Measurements from ENCODE around the gene SCNN1A.

Gene SCNN1A

GRCh38 chr12:6306599-6307220 is 68.7 kb downstream of the SCNN1A start:
- Histone ChIP-seq H3K27ac (ENCODE audit: low read length) (no peak overlapping the region), H3F3A (ENCODE audit: insufficient read depth, low read length) (no peaks in the 10 kb centered on the region), H3K9ac (ENCODE audit: low read length) (no peak overlapping the region), H4K20me1 (ENCODE audit: insufficient read depth, low read length) (no peaks in the 10 kb centered on the region), H3K4me1 (ENCODE audit: low read length) (no peaks in the 10 kb centered on the region), H2AFZ (ENCODE audit: low read length) (no peak overlapping the region), H3K9me3 (replicated peaks; ENCODE audit: insufficient read depth, low read length) (no peaks in the 10 kb centered on the region), H3K4me2 (ENCODE audit: low read depth, low read length) (no peak overlapping the region), H3K27me3 (replicated peaks; ENCODE audit: insufficient read depth, low read length) (no peaks in the 10 kb centered on the region), H3K79me2 (ENCODE audit: low read length) (no peaks in the 10 kb centered on the region), H3K36me3 (replicated peaks; ENCODE audit: insufficient read depth, low read length) (no peaks in the 10 kb centered on the region), H3K4me3 (ENCODE audit: low read length) (no peak overlapping the region), H3K9me2 (replicated peaks; ENCODE audit: insufficient read depth, low read length) (no peaks in the 10 kb centered on the region)
- no peak for DNase-seq
- TF ChIP-seq, protein P1, sequence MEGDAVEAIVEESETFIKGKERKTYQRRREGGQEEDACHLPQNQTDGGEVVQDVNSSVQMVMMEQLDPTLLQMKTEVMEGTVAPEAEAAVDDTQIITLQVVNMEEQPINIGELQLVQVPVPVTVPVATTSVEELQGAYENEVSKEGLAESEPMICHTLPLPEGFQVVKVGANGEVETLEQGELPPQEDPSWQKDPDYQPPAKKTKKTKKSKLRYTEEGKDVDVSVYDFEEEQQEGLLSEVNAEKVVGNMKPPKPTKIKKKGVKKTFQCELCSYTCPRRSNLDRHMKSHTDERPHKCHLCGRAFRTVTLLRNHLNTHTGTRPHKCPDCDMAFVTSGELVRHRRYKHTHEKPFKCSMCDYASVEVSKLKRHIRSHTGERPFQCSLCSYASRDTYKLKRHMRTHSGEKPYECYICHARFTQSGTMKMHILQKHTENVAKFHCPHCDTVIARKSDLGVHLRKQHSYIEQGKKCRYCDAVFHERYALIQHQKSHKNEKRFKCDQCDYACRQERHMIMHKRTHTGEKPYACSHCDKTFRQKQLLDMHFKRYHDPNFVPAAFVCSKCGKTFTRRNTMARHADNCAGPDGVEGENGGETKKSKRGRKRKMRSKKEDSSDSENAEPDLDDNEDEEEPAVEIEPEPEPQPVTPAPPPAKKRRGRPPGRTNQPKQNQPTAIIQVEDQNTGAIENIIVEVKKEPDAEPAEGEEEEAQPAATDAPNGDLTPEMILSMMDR (IDR thresholded peaks at IDR 0.05; ENCODE audit: low read length) = no peak
- TF ChIP-seq EZH2 (optimal IDR thresholded peaks at IDR 0.05; ENCODE audit: low read depth, low read length) = no peak
- TF ChIP-seq EZH2phosphoT487 (IDR thresholded peaks at IDR 0.05; ENCODE audit: low read length) = no peak

- H3K4me2 ChIP-seq (ENCODE audit: low read depth, low read length) = no peak overlapping the region
- TF ChIP-seq EZH2phosphoT487 (IDR thresholded peaks at IDR 0.05; ENCODE audit: low read length) = no peak
- no peak for TF ChIP-seq EZH2 (optimal IDR thresholded peaks at IDR 0.05; ENCODE audit: low read depth, low read length)
- TF ChIP-seq, protein P1 (IDR thresholded peaks at IDR 0.05; ENCODE audit: low read length) = no peak
Measured at GRCh38 chr12:6306151-6306550, 69.2 kb downstream of the SCNN1A start.

DNA sequence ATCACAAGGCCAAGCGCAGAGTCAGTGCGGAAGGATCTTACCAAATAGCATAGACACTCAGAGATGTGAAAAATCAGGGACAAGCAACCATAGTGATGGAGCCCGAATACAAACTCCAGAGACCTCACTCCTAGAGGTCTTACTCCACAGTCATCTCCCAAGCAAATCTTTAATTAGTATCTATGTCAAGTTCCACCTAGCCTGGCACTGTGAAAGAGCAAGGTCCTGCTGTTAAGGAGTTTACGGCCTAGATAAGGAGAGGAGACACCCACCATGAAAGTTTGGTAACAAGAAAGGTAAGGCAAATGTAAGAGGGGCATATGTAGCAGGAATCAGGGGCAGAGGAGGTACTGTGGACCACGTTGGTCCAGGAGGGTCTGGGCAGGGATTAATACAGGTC is 72.3 kb downstream of the SCNN1A start:
- no peak overlapping the region for H3K9ac ChIP-seq (ENCODE audit: low read length)
- no peak overlapping the region for H3K4me3 ChIP-seq (ENCODE audit: low read length)
- DNase-seq = no peak
- H3F3A ChIP-seq (ENCODE audit: insufficient read depth, low read length) = no peaks in the 10 kb centered on the region
- H3K9me2 ChIP-seq (replicated peaks; ENCODE audit: insufficient read depth, low read length) = no peaks in the 10 kb centered on the region
- H4K20me1 ChIP-seq (ENCODE audit: insufficient read depth, low read length) = no peaks in the 10 kb centered on the region
- TF ChIP-seq EZH2 (optimal IDR thresholded peaks at IDR 0.05; ENCODE audit: low read depth, low read length) (no peak), EZH2phosphoT487 (IDR thresholded peaks at IDR 0.05; ENCODE audit: low read length) (no peak)
- TF ChIP-seq, protein P1 (IDR thresholded peaks at IDR 0.05; ENCODE audit: low read length) = no peak
- no peaks in the 10 kb centered on the region for H3K36me3 ChIP-seq (replicated peaks; ENCODE audit: insufficient read depth, low read length)
- no peaks in the 10 kb centered on the region for H3K27me3 ChIP-seq (replicated peaks; ENCODE audit: insufficient read depth, low read length)
- no peak overlapping the region for H3K4me2 ChIP-seq (ENCODE audit: low read depth, low read length)
- no peaks in the 10 kb centered on the region for H3K79me2 ChIP-seq (ENCODE audit: low read length)
- H2AFZ ChIP-seq (ENCODE audit: low read length) = no peak overlapping the region
- no peak overlapping the region for H3K27ac ChIP-seq (ENCODE audit: low read length)
- H3K4me1 ChIP-seq (ENCODE audit: low read length) = no peaks in the 10 kb centered on the region
- H3K9me3 ChIP-seq (replicated peaks; ENCODE audit: insufficient read depth, low read length) = no peaks in the 10 kb centered on the region

More at GRCh38 chr12:6306151-6306550, 69.2 kb downstream of the SCNN1A start:
- no peaks in the 10 kb centered on the region for H3K79me2 ChIP-seq (ENCODE audit: low read length)
- H2AFZ ChIP-seq (ENCODE audit: low read length) = no peak overlapping the region
- no peaks in the 10 kb centered on the region for H3K36me3 ChIP-seq (replicated peaks; ENCODE audit: insufficient read depth, low read length)
- no peaks in the 10 kb centered on the region for H3K27me3 ChIP-seq (replicated peaks; ENCODE audit: insufficient read depth, low read length)
- no peak overlapping the region for H3K4me3 ChIP-seq (ENCODE audit: low read length)
- no peaks in the 10 kb centered on the region for H3K9me2 ChIP-seq (replicated peaks; ENCODE audit: insufficient read depth, low read length)
- H3F3A ChIP-seq (ENCODE audit: insufficient read depth, low read length) = no peaks in the 10 kb centered on the region
- H4K20me1 ChIP-seq (ENCODE audit: insufficient read depth, low read length) = no peaks in the 10 kb centered on the region
- no peak overlapping the region for H3K9ac ChIP-seq (ENCODE audit: low read length)
- H3K27ac ChIP-seq (ENCODE audit: low read length) = no peak overlapping the region
- no peaks in the 10 kb centered on the region for H3K4me1 ChIP-seq (ENCODE audit: low read length)
- DNase-seq = no peak
- H3K9me3 ChIP-seq (replicated peaks; ENCODE audit: insufficient read depth, low read length) = no peaks in the 10 kb centered on the region

Data from MM.1S (cell line).